HepG2 (cell line): ENCODE results near the gene SLC22A23. TPM values are rescaled to one million over a fixed set of nuclear protein-coding genes. Genes with fewer than 3 reads are reported as not detected.

Source experiments
- ARID2 ChIP-seq: sonication (generic); formaldehyde crosslinking; IDR thresholded peaks from 2 replicates; pipeline ENCODE4 v1.8.1; 2022; ENCODE audit warnings: mild to moderate bottlenecking, missing genetic modification reagents, borderline replicate concordance
- ESRRA ChIP-seq: sonication (generic); formaldehyde crosslinking; IDR thresholded peaks from 2 replicates; pipeline ENCODE4 v1.5.1; 2020; ENCODE audit warnings: mild to moderate bottlenecking, low read depth, missing genetic modification reagents
- FOXA1 ChIP-seq, 2 experiments: fragments of 450-650 bp in 1 of 2; sonication (generic) in 1 of 2; formaldehyde crosslinking in 1 of 2; IDR thresholded peaks; 2 replicates each; pipeline versions ENCODE4 v1.4.0 to v1.6.1; 2016 to 2020; ENCODE audit warnings: missing genetic modification reagents in 1 of 2
- GABPA ChIP-seq, 2 experiments: IDR thresholded peaks; 2 replicates each; pipeline ENCODE4 v1.6.1; 2011 to 2016; ENCODE audit warnings: low read depth in 2 of 2, low read length in 1 of 2, missing biosample characterization in 1 of 2, missing genetic modification characterization in 1 of 2
- HMG20B ChIP-seq: conservative IDR thresholded peaks from 2 replicates; pipeline ENCODE4 v1.6.1; 2016; ENCODE audit warnings: missing genetic modification reagents, missing compliant biosample characterization
- HNRNPLL ChIP-seq: fragments of 200-400 bp; formaldehyde crosslinking; IDR thresholded peaks from 2 replicates; pipeline ENCODE4 v1.6.1; 2017; ENCODE audit warnings: mild to moderate bottlenecking, low read depth, low read length; ENCODE audit not compliant: poor library complexity, severe bottlenecking
- KAT7 ChIP-seq: IDR thresholded peaks from 2 replicates; pipeline ENCODE4 v1.6.1; 2018; ENCODE audit warnings: borderline replicate concordance, missing compliant biosample characterization
- MATR3 ChIP-seq: sonication (generic); formaldehyde crosslinking; IDR thresholded peaks from 2 replicates; pipeline ENCODE4 v1.4.0; 2020; ENCODE audit warnings: missing genetic modification reagents
- MEIS2 ChIP-seq: sonication (generic); formaldehyde crosslinking; IDR thresholded peaks from 2 replicates; pipeline ENCODE4 v1.9.0; 2021; ENCODE audit warnings: mild to moderate bottlenecking, missing genetic modification reagents
- PAWR ChIP-seq: sonication (generic); formaldehyde crosslinking; IDR thresholded peaks from 2 replicates; pipeline ENCODE4 v1.4.0; 2020; ENCODE audit warnings: missing genetic modification reagents, mild to moderate bottlenecking, borderline replicate concordance
- SCMH1 ChIP-seq: sonication (generic); formaldehyde crosslinking; IDR thresholded peaks from 2 replicates; pipeline ENCODE4 v1.9.0; 2021; ENCODE audit warnings: missing genetic modification reagents, mild to moderate bottlenecking, borderline replicate concordance
- SIX4 ChIP-seq: sonication (generic); formaldehyde crosslinking; IDR thresholded peaks from 2 replicates; pipeline ENCODE4 v1.4.0; 2020; ENCODE audit warnings: missing genetic modification reagents
- SOX6 ChIP-seq, 2 experiments: fragments of 450-650 bp in 1 of 2; sonication (generic) in 1 of 2; formaldehyde crosslinking in 1 of 2; IDR thresholded peaks; 2 replicates each; pipeline versions ENCODE4 v1.4.0 to v1.6.1; 2017 to 2020; ENCODE audit warnings: antibody characterized with exemption in 1 of 2, mild to moderate bottlenecking in 1 of 2, missing genetic modification reagents in 1 of 2
- ZMYM4 ChIP-seq: sonication (generic); formaldehyde crosslinking; IDR thresholded peaks from 2 replicates; pipeline ENCODE4 v1.8.1; 2023; ENCODE audit warnings: mild to moderate bottlenecking, missing genetic modification reagents
- ZNF12 ChIP-seq: sonication (generic); formaldehyde crosslinking; IDR thresholded peaks from 2 replicates; pipeline ENCODE4 v1.5.0; 2020; ENCODE audit warnings: missing genetic modification reagents
- ZNF124 ChIP-seq: sonication (generic); formaldehyde crosslinking; IDR thresholded peaks from 2 replicates; pipeline ENCODE4 v1.4.0; 2020; ENCODE audit warnings: missing genetic modification reagents
- ZNF138 ChIP-seq: sonication (generic); formaldehyde crosslinking; IDR thresholded peaks from 2 replicates; pipeline ENCODE4 v1.5.0; 2020; ENCODE audit warnings: mild to moderate bottlenecking, low read depth, missing genetic modification reagents
- ZNF530 ChIP-seq: sonication (generic); formaldehyde crosslinking; IDR thresholded peaks from 2 replicates; pipeline ENCODE4 v1.5.0; 2020; ENCODE audit warnings: low read depth, mild to moderate bottlenecking, missing genetic modification reagents
- ZNF577 ChIP-seq: sonication (generic); formaldehyde crosslinking; IDR thresholded peaks from 2 replicates; pipeline ENCODE4 v1.4.0; 2020; ENCODE audit warnings: mild to moderate bottlenecking, low read depth, missing genetic modification reagents, borderline replicate concordance
- ZNF674 ChIP-seq: sonication (generic); formaldehyde crosslinking; IDR thresholded peaks from 2 replicates; pipeline ENCODE4 v1.5.0; 2020; ENCODE audit warnings: low read depth, mild to moderate bottlenecking, missing genetic modification reagents
- polyA plus RNA-seq, 8 experiments: library from polyadenylated mRNA; depleted of rRNA in 3 of 8; stranded (reverse) in 7 of 8; unstranded in 1 of 8; fragments of >200 nt; fragmentation: Illumina TruSeq in 4 of 8; extraction: Trizol in 4 of 8; gene quantifications; 2 replicates each; pipeline versions ENCODE4 v1.2.1 to v1.2.3, GENCODE V29; 2011 to 2016; ENCODE audit warnings: low read depth in 4 of 8, missing spikeins in 1 of 8, mixed read lengths in 1 of 8; ENCODE audit not compliant: insufficient read depth in 1 of 8
- total RNA-seq, 5 experiments: library from RNA; depleted of rRNA; stranded (reverse); fragments of >200 nt; fragmentation: Illumina TruSeq; extraction: Trizol; gene quantifications; 2 replicates each; pipeline ENCODE4 v1.2.3, GENCODE V29; 2016; ENCODE audit warnings: low read depth in 1 of 5
- TF ChIP-seq, protein P1 (sequence below): sonication (generic); formaldehyde crosslinking; conservative IDR thresholded peaks from 2 replicates; pipeline ENCODE4 v1.8.0; 2022; ENCODE audit warnings: mild to moderate bottlenecking, moderate library complexity, missing genetic modification reagents
- TF ChIP-seq, protein P2 (sequence below): sonication (generic); formaldehyde crosslinking; IDR thresholded peaks from 2 replicates; pipeline ENCODE4 v1.5.0; 2020; ENCODE audit warnings: missing genetic modification reagents
- TF ChIP-seq, protein P3 (sequence below): sonication (generic); formaldehyde crosslinking; IDR thresholded peaks from 2 replicates; pipeline ENCODE4 v1.4.0; 2020; ENCODE audit warnings: low read depth, mild to moderate bottlenecking, missing genetic modification reagents
- TF ChIP-seq, protein P4 (sequence below): sonication (generic); formaldehyde crosslinking; IDR thresholded peaks from 2 replicates; pipeline ENCODE4 v1.8.0; 2022; ENCODE audit warnings: low read depth, missing genetic modification reagents

The SLC22A23 gene
- total and polyA plus RNA-seq, 2 of the 13 experiments (the other 11 are each of a cell fraction or from before 2014, with no cell fraction given): 11.8 to 17.5 TPM

DNA sequence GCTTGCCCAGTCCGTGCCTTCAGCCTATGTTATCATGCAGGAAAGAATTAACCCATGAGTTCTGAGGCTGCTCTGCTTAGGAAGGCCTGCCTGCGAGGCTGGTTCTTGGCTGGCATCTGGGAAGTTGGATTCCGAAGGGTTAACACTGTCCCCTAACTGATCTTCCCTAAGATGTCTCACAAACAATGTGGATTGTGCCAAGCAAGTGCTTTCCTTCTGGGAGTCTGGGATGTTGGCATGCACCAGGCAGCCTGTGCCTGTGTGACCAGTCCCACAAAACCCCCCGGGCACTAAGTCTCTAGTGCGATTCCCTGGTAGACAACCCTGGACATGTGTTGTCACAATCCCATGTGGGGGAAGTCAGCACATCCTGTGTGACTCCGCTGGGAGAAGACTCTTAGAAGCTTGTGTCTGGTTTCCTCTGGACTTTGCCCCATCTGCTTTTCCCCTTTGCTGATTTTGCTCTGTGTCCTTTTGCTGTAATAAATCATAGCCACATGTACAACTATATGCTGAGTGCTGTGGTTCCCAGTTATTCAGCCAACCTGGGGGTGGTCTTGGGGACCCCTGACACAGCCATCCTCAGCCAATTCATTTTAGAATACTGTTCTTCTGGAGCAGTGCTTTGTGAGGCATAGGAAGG, 83.8 kb downstream of the SLC22A23 start (continued):
- TF ChIP-seq, protein P1, sequence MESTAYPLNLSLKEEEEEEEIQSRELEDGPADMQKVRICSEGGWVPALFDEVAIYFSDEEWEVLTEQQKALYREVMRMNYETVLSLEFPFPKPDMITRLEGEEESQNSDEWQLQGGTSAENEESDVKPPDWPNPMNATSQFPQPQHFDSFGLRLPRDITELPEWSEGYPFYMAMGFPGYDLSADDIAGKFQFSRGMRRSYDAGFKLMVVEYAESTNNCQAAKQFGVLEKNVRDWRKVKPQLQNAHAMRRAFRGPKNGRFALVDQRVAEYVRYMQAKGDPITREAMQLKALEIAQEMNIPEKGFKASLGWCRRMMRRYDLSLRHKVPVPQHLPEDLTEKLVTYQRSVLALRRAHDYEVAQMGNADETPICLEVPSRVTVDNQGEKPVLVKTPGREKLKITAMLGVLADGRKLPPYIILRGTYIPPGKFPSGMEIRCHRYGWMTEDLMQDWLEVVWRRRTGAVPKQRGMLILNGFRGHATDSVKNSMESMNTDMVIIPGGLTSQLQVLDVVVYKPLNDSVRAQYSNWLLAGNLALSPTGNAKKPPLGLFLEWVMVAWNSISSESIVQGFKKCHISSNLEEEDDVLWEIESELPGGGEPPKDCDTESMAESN (CRISPR knock-in tag): no peak
- TF ChIP-seq ESRRA (CRISPR knock-in tag) (peak; percentile 71; the same call in 1 of the 2 replicates), ZNF674 (CRISPR knock-in tag) (no peak), MATR3 (CRISPR knock-in tag) (no peak), PAWR (CRISPR knock-in tag) (no peak), SOX6 (IDR thresholded peaks at IDR 0.05) (no peak), SOX6 (CRISPR knock-in tag; IDR thresholded peaks at IDR 0.05) (peak; percentile 51), FOXA1 (IDR thresholded peaks at IDR 0.05) (no peak), FOXA1 (CRISPR knock-in tag; IDR thresholded peaks at IDR 0.05) (peak; percentile 65), ZNF577 (CRISPR knock-in tag) (no peak), ZMYM4 (CRISPR knock-in tag) (0 out of 2 replicates have a peak, but pooled peaks have one; percentile 7), HMG20B (CRISPR knock-in tag) (no peak; the same call in 1 of the 2 replicates), SIX4 (CRISPR knock-in tag) (peak; percentile 62; the same call in 1 of the 2 replicates), ZNF12 (CRISPR knock-in tag) (no peak), MEIS2 (peak; percentile 85), GABPA (IDR thresholded peaks at IDR 0.05; ENCODE audit: low read depth, low read length) (no peak), GABPA (CRISPR knock-in tag; IDR thresholded peaks at IDR 0.05; ENCODE audit: low read depth) (peak; percentile 67; the same call in 1 of the 2 replicates), KAT7 (CRISPR knock-in tag) (peak; percentile 23; the same call in 1 of the 2 replicates), SCMH1 (CRISPR knock-in tag) (no peak), ARID2 (CRISPR knock-in tag) (no peak), HNRNPLL (no peak), ZNF124 (CRISPR knock-in tag) (no peak; the same call in 1 of the 2 replicates), ZNF138 (no peak), ZNF530 (CRISPR knock-in tag) (no peak)
- TF ChIP-seq, protein P2, sequence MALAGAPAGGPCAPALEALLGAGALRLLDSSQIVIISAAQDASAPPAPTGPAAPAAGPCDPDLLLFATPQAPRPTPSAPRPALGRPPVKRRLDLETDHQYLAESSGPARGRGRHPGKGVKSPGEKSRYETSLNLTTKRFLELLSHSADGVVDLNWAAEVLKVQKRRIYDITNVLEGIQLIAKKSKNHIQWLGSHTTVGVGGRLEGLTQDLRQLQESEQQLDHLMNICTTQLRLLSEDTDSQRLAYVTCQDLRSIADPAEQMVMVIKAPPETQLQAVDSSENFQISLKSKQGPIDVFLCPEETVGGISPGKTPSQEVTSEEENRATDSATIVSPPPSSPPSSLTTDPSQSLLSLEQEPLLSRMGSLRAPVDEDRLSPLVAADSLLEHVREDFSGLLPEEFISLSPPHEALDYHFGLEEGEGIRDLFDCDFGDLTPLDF (CRISPR knock-in tag): no peak
- TF ChIP-seq, protein P3, sequence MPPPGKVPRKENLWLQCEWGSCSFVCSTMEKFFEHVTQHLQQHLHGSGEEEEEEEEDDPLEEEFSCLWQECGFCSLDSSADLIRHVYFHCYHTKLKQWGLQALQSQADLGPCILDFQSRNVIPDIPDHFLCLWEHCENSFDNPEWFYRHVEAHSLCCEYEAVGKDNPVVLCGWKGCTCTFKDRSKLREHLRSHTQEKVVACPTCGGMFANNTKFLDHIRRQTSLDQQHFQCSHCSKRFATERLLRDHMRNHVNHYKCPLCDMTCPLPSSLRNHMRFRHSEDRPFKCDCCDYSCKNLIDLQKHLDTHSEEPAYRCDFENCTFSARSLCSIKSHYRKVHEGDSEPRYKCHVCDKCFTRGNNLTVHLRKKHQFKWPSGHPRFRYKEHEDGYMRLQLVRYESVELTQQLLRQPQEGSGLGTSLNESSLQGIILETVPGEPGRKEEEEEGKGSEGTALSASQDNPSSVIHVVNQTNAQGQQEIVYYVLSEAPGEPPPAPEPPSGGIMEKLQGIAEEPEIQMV: no peak
- TF ChIP-seq, protein P4, sequence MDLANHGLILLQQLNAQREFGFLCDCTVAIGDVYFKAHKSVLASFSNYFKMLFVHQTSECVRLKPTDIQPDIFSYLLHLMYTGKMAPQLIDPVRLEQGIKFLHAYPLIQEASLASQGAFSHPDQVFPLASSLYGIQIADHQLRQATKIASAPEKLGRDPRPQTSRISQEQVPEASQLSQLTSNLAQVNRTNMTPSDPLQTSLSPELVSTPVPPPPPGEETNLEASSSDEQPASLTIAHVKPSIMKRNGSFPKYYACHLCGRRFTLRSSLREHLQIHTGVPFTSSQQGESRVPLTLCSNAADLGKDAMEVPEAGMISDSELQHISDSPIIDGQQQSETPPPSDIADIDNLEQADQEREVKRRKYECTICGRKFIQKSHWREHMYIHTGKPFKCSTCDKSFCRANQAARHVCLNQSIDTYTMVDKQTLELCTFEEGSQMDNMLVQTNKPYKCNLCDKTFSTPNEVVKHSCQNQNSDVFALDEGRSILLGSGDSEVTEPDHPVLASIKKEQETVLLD (CRISPR knock-in tag): no peak
